Mammary epithelial cell (primary cell): ENCODE results near the gene ZMYND11.

Experiments used
- EZH2 ChIP-seq: IDR thresholded peaks from 2 replicates; pipeline ENCODE4 v1.6.1; 2012; ENCODE audit warnings: low read length, inconsistent platforms, borderline replicate concordance
- TF ChIP-seq, protein P1 (sequence below), 2 donors: IDR thresholded peaks in 1 of 2; conservative IDR thresholded peaks in 1 of 2; 2 replicates each; pipeline ENCODE4 v1.5.1; 2011 to 2012; ENCODE audit warnings: inconsistent platforms in 2 of 2, low read length in 2 of 2, mild to moderate bottlenecking in 2 of 2, control low read depth in 1 of 2, low read depth in 1 of 2; ENCODE audit not compliant: insufficient read depth in 1 of 2; ENCODE audit errors: extremely low read depth in 1 of 2

DNA sequence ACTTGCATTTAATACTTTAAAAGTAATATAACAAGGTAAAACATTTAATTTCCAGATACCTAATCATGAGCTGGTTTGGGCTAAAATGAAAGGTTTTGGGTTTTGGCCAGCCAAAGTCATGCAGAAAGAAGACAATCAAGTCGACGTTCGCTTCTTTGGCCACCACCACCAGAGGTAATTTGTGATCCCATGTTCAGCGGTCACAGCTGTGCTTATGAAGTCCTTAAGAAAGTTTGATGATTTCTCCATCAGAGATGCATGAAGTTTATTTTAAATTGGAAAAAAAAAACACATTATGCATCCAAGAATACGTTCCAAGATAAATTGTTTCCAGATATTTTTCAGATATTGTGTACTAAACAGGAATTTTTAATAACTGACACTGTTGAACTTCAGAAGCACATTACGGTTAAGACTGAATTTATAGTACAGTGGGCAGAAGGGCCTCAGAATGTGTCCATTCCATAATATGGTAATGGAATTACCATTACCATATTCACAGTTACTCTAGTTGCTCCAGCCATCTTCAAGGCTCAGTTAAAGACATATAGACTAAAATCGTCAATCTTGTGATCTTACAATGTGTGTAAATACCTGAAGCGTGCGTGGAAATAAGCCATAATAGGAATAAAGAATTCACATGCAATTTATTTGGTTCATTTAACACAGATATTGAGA is 106.8 kb downstream of the ZMYND11 start:
- TF ChIP-seq EZH2: no peak
- TF ChIP-seq, protein P1, sequence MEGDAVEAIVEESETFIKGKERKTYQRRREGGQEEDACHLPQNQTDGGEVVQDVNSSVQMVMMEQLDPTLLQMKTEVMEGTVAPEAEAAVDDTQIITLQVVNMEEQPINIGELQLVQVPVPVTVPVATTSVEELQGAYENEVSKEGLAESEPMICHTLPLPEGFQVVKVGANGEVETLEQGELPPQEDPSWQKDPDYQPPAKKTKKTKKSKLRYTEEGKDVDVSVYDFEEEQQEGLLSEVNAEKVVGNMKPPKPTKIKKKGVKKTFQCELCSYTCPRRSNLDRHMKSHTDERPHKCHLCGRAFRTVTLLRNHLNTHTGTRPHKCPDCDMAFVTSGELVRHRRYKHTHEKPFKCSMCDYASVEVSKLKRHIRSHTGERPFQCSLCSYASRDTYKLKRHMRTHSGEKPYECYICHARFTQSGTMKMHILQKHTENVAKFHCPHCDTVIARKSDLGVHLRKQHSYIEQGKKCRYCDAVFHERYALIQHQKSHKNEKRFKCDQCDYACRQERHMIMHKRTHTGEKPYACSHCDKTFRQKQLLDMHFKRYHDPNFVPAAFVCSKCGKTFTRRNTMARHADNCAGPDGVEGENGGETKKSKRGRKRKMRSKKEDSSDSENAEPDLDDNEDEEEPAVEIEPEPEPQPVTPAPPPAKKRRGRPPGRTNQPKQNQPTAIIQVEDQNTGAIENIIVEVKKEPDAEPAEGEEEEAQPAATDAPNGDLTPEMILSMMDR (conservative IDR thresholded peaks at IDR 0.05 in 1 of 2, IDR thresholded peaks at IDR 0.05 in 1 of 2; ENCODE audit: extremely low read depth in 1 of 2, insufficient read depth in 1 of 2, low read depth in 1 of 2, low read length in 2 of 2): no peak
